K562 (cell line): ENCODE measurements around the gene COL25A1. TPM values are rescaled to one million over a fixed set of nuclear protein-coding genes. Genes with fewer than 3 reads are reported as not detected.
A peak's percentile ranks its signal among the peaks of the same experiment; 100 is the strongest.

ENCODE experiments used
- ZFX ChIP-seq: sonication (generic); formaldehyde crosslinking; IDR thresholded peaks from 2 replicates; pipeline ENCODE4 v1.8.0; 2022; ENCODE audit warnings: mild to moderate bottlenecking, missing genetic modification reagents, moderate library complexity
- polyA plus RNA-seq, 8 experiments: library from polyadenylated mRNA; depleted of rRNA in 4 of 8; stranded (reverse) in 5 of 8; unstranded in 3 of 8; fragments of >200 nt; fragmentation: Nextera tagmentation in 2 of 8; fragmentation: Illumina TruSeq in 1 of 8; extraction: Ambion mirVana in 2 of 8; extraction: Trizol in 1 of 8; gene quantifications; 2 replicates each; pipeline versions ENCODE4 v1.2.1 to v1.2.3, GENCODE V29; 2011 to 2014; ENCODE audit warnings: inconsistent platforms in 1 of 8, missing spikeins in 1 of 8
- total RNA-seq, 7 experiments: library from RNA; depleted of rRNA in 6 of 7; stranded (reverse); fragments of >200 nt in 6 of 7; fragmentation: Illumina TruSeq in 2 of 7; extraction: Trizol in 2 of 7; gene quantifications; 2 replicates each; pipeline versions ENCODE4 v1.2.1 to v1.2.3, GENCODE V29; 2011 to 2021; ENCODE audit warnings: low replicate concordance in 1 of 7
- TF ChIP-seq, protein P1 (sequence below), 2 experiments: fragments of 450-650 bp; formaldehyde crosslinking in 1 of 2; IDR thresholded peaks; 2 replicates each; pipeline versions ENCODE4 v1.4.0 to v1.6.1; 2014 to 2020; ENCODE audit warnings: mild to moderate bottlenecking in 2 of 2, borderline replicate concordance in 1 of 2, low read depth in 1 of 2

COL25A1 gene
- total and polyA plus RNA-seq, 9 of the 15 experiments (the other 6 are each of a cell fraction or from before 2014, with no cell fraction given): 0.03 to 0.62 (median 0.27) TPM

DNA sequence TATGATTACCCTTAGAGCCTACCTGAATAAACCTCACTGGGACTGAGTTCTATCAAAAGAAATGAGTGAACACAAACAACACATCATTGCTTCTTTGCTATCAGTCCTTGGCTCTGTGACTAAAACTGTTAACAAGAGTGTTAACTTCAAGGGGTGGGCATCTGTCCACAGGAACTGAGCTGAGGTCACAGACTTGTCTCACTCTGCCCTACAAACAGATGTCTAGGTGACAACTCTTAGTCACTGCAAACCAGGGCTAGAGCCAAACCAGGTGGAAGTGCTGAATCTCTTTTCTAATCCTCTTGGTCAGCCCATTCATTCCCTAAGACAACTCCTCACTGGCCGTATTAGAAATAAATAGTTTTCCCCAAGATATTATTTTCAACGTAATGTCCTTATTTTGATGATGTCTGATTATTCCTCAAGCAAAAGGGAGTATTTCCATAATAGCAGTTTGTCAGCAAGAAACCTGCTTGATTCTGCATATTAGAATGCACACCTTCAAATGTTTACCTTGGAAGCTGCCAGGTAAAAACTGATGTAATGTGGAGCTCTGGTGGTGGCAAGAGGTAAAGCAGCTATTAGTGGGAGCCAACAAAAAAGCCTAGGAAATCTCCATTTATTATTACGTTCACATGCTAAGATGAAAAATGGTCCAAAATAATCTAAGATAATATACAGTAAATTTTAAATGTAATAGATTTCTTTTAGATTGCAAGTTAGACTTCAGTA is 4.0 kb downstream of the COL25A1 start (continued):
- TF ChIP-seq, protein P1, sequence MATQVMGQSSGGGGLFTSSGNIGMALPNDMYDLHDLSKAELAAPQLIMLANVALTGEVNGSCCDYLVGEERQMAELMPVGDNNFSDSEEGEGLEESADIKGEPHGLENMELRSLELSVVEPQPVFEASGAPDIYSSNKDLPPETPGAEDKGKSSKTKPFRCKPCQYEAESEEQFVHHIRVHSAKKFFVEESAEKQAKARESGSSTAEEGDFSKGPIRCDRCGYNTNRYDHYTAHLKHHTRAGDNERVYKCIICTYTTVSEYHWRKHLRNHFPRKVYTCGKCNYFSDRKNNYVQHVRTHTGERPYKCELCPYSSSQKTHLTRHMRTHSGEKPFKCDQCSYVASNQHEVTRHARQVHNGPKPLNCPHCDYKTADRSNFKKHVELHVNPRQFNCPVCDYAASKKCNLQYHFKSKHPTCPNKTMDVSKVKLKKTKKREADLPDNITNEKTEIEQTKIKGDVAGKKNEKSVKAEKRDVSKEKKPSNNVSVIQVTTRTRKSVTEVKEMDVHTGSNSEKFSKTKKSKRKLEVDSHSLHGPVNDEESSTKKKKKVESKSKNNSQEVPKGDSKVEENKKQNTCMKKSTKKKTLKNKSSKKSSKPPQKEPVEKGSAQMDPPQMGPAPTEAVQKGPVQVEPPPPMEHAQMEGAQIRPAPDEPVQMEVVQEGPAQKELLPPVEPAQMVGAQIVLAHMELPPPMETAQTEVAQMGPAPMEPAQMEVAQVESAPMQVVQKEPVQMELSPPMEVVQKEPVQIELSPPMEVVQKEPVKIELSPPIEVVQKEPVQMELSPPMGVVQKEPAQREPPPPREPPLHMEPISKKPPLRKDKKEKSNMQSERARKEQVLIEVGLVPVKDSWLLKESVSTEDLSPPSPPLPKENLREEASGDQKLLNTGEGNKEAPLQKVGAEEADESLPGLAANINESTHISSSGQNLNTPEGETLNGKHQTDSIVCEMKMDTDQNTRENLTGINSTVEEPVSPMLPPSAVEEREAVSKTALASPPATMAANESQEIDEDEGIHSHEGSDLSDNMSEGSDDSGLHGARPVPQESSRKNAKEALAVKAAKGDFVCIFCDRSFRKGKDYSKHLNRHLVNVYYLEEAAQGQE (IDR thresholded peaks at IDR 0.05; ENCODE audit: borderline replicate concordance): peak; percentile 75
- TF ChIP-seq, protein P1 (CRISPR knock-in tag; IDR thresholded peaks at IDR 0.05; ENCODE audit: low read depth): no peak
- no peak for TF ChIP-seq ZFX (CRISPR knock-in tag)
